ENCODE data around the gene CCDC85A. TPM values are rescaled to one million over a fixed set of nuclear protein-coding genes. Genes with fewer than 3 reads are reported as not detected.

Gene CCDC85A
- total RNA-seq, 4 donors from 2014 or later, result 2.7 to 3.7 (median 3.6) TPM

DNA sequence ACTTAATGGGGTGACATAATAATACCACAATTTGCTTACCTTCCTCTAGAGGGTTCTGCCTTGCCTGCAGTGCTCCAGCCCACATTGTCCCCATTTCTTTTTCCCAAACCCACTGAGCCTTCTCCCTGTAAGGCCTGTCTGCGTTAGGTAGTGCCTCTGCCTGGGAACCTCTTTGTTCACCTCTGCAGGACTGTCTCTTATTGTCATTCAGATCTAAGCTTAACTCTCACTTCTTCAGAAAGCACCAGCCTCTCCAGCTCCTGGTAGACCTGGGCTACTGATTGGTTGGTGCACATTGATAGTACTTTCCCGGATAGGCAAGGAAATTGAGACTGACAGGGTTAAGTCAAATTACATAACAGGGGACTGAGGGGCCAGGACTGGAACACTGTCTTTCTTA is 49.1 kb downstream of the CCDC85A start:
- no peak for DNase-seq (ENCODE audit: low spot score in 2 of 2)
- WGBS, 2 donors, result 90 to 94% methylated on average over 2 of the region's 2 CpGs
- no peak overlapping the region for H3K4me3 ChIP-seq (ENCODE audit: low read depth, poor library complexity, severe bottlenecking)
- no peak for TF ChIP-seq POLR2A (IDR thresholded peaks at IDR 0.05)
- TF ChIP-seq, protein P1, sequence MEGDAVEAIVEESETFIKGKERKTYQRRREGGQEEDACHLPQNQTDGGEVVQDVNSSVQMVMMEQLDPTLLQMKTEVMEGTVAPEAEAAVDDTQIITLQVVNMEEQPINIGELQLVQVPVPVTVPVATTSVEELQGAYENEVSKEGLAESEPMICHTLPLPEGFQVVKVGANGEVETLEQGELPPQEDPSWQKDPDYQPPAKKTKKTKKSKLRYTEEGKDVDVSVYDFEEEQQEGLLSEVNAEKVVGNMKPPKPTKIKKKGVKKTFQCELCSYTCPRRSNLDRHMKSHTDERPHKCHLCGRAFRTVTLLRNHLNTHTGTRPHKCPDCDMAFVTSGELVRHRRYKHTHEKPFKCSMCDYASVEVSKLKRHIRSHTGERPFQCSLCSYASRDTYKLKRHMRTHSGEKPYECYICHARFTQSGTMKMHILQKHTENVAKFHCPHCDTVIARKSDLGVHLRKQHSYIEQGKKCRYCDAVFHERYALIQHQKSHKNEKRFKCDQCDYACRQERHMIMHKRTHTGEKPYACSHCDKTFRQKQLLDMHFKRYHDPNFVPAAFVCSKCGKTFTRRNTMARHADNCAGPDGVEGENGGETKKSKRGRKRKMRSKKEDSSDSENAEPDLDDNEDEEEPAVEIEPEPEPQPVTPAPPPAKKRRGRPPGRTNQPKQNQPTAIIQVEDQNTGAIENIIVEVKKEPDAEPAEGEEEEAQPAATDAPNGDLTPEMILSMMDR (IDR thresholded peaks at IDR 0.05), result no peak
- intact Hi-C loops (cut with DNase I; ENCODE audit: low total_unique reads), result no loop called here

DNA sequence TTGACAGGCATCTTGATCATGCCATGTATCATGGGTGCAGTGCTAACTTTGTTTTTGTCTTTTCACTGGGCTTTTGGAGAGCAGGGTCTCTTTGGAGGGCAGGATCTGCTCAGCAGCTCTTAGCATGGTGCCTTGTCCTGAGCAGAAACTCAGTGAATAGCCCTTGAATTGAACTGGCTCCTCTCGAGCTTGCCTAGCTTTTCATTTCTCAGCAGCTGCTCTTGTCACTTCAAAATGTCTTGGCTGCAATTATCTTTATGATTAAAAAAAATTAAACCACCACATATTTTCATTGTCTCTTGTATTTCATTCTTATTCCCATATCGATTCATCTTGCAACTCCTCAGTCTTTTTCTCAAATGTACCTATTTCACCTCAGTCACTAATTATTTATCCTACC is 50.5 kb downstream of the CCDC85A start:
- 73 to 80% methylated on average over 2 of the region's 2 CpGs for WGBS, 2 donors
- DNase-seq (ENCODE audit: low spot score in 2 of 2), result no peak
- no peak overlapping the region for H3K4me3 ChIP-seq (ENCODE audit: low read depth, poor library complexity, severe bottlenecking)
- TF ChIP-seq, protein P1 (IDR thresholded peaks at IDR 0.05), result no peak
- no peak for TF ChIP-seq POLR2A (IDR thresholded peaks at IDR 0.05)
- intact Hi-C loops (cut with DNase I; ENCODE audit: low total_unique reads), result no loop called here

DNA sequence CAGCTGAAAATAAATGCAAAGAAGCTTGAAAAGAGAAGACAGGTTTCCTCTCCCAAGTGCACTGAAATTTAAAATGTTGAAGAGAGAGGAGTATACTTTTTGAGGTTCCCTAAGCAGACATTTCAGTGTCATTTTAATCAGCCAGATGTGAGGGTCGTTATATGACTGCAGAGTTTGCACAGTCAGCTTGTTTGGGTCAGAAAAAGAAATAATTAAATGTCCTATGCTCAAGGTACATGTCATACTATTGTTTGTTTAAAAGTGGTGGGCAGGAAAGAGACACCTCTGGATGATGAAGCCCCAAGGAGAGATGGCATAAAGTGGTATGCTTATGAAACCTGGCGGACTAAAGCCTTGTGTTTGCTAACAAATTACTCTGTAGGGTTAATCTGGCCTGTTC is 55.2 kb downstream of the CCDC85A start:
- DNase-seq (ENCODE audit: low spot score in 2 of 2), result no peak
- intact Hi-C loops (cut with DNase I; ENCODE audit: low total_unique reads), result no loop called here
- no peak overlapping the region for H3K4me3 ChIP-seq (ENCODE audit: low read depth, poor library complexity, severe bottlenecking)
- TF ChIP-seq POLR2A (IDR thresholded peaks at IDR 0.05), result no peak
- WGBS, 2 donors, result 64 to 78% methylated on average over 2 of the region's 2 CpGs

DNA sequence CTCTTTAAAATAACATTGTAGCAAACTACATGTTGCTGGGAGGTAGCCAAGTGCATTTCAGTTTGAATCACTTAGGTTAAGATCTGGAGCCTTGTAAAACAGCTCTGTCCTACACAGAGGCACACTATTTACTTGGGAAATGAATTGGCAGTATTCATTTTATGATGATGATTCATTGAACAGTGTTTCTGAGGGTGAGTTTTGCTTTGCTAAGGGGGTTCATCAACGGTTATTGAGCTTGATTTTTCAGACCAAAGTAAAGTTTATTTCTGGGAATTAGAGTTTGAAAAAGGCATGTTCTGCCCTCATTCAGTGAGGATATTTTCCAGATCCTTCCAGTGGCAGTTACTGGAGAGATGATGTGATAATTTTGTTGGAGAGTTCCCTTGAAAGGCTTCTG is 55.6 kb downstream of the CCDC85A start:
- intact Hi-C loops (cut with DNase I; ENCODE audit: low total_unique reads), result no loop called here
- H3K4me3 ChIP-seq (ENCODE audit: low read depth, poor library complexity, severe bottlenecking), result no peak overlapping the region
- TF ChIP-seq, protein P1 (IDR thresholded peaks at IDR 0.05), result no peak
- TF ChIP-seq POLR2A (IDR thresholded peaks at IDR 0.05), result no peak
- WGBS, 2 donors, result 63 to 67% methylated on average over 1 of the region's 1 CpG
- DNase-seq (ENCODE audit: low spot score in 2 of 2), result no peak

DNA sequence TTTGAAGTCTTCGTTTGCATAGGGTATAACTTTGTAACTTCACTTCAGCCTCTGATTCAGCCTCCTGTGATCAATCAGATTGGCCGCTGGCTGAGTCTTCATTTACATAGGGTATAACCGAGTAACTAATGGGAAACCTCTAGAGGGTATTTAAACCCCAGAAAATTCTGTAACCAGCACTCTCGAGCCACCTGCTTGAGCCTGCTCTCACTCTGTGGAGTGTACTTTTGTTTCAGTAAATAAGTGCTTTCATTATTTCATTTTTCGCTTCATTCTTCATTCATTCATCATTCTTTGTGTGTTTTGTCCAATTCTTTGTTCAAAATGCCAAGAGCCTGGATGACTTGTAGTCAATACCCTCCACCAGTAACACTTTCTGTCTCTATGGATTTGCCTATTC is 56.4 kb downstream of the CCDC85A start:
- H3K4me3 ChIP-seq (ENCODE audit: low read depth, poor library complexity, severe bottlenecking), result no peak overlapping the region
- TF ChIP-seq, protein P1 (IDR thresholded peaks at IDR 0.05), result no peak
- no peak for TF ChIP-seq POLR2A (IDR thresholded peaks at IDR 0.05)
- DNase-seq (ENCODE audit: low spot score in 2 of 2), result no peak
- intact Hi-C loops (cut with DNase I; ENCODE audit: low total_unique reads), result no loop called here
- 91% methylated on average over 5 of the region's 5 CpGs for WGBS, 2 donors

DNA sequence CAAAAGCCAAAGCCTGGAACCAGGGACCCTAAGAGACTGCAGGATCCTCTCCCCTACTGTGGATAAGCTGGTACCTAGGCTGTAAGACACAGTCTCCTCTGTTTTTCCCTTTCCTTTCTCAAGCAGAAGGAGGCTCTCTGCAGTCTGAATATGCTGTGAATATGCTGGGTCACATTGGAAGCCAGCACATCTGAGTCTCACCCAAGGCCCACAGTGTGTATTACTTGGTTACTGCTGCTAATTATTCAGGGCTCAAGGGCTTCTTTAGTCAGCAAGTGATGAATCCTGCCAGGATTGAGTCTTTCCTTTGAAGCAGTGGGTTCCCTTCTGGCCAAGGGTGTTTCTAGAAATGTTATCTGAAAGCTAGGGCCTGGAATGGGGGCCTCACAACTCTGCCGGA is 60.7 kb downstream of the CCDC85A start:
- no peak for DNase-seq (ENCODE audit: low spot score in 2 of 2)
- 30 to 82% methylated on average over 1 of the region's 1 CpG for WGBS, 2 donors
- no peak overlapping the region for H3K4me3 ChIP-seq (ENCODE audit: low read depth, poor library complexity, severe bottlenecking)
- TF ChIP-seq POLR2A (IDR thresholded peaks at IDR 0.05), result no peak
- TF ChIP-seq, protein P1 (IDR thresholded peaks at IDR 0.05), result no peak
- intact Hi-C loops (cut with DNase I; ENCODE audit: low total_unique reads), result no loop called here

Data from lower leg skin (tissue), 4 donors.